GM21786 (cell line): Measurements from ENCODE around the gene ANP32A.
"Not testable (repeated sequence)": the region's sequence is repeated elsewhere in the genome, so short reads cannot be mapped to it uniquely, and the experiment has no call there.

ENCODE experiments used
- ATAC-seq: cut with Tn5 transposase; IDR thresholded peaks from one replicate; pipeline ENCODE4 v1.9.1; 2021; ENCODE audit not compliant: unreplicated experiment

ANP32A gene

DNA sequence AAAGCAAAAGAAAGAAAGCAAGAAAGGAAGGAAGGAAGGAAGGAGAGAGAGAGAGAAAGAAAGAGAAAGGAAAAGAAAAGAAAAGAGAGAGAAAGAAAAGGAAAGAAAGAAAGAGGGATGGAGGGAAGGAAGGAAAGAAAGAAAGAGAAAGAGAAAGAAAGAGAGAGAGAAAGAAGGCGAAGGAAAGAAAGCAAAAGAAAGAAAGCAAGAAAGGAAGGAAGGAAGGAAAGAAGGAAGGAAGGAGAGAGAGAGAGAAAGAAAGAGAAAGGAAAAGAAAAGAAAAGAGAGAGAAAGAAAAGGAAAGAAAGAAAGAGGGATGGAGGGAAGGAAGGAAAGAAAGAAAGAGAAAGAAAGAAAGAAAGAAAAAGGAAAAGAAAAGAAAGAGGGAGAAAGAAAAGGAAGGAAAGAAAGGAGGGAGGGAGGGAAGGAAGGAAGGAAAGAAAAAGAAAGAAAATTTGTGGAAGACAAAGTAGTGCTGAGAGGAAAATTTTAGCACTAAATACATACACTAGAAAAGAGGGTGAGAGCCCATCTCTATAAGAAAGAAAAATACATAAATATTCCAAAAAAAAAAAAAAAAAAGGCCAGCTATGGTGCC is 60.6 kb downstream of the ANP32A start:
- ATAC-seq, result not testable (repeated sequence)

DNA sequence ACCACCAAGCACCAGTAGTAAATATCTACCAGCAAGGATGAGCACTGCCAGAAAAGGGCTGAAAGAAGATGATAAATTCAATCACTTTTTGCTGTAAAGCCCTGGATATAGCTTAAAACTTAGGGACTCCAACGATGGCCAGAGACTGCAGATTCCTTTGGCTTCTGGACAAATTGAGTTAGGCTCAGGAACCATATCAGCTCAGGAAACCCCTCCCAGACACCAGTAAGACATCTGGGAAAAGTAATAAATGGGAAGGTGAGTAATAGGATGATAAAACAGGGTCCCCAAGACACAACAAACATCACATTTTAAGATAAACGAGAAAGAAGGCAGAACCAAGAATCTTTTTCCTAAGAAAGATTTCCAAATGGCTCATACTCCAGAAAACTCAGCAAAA is 65.0 kb downstream of the ANP32A start:
- no peak for ATAC-seq

DNA sequence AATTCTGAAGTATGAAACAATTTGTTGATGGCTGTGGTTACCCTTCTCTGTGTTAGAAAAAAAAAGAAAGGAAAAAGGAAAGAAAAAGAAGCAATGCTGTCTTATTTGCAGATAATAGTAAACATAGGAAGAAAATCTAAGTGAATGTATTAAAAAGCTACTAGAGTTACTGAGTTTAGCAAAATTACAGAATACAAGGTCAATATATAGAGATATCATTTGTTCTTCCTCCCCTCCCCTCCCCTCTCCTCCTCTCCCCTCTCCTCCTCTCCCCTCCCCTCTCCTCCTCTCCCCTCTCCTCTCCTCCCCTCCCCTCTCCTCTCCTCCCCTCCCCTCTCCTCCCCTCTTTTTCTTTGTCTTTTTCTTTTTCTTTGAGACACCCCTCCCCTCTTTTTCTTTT is 69.1 kb downstream of the ANP32A start:
- no peak for ATAC-seq

- ATAC-seq, result no peak
Observed at GRCh38 chr15:68749793-68750192, 70.9 kb downstream of the ANP32A start.

DNA sequence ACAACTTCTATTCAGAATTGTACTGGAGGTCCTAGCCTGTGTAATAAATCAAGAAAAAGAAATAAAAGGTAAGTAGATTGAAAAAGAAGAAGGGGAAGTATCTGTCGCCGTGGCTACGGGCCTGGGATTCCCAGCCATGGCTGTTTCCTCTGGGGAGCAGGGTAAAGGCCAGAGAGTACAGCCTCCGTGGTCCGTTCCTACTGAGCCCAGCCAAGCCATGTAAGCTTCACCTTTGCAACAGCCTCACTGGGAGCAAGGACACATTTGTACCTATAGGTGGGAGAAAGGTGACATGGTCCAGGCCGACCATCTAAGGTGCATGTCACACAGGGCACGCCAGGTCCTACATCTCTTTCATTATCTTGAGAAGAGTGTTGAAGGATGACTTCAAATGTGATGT is 71.3 kb downstream of the ANP32A start:
- no peak for ATAC-seq

DNA sequence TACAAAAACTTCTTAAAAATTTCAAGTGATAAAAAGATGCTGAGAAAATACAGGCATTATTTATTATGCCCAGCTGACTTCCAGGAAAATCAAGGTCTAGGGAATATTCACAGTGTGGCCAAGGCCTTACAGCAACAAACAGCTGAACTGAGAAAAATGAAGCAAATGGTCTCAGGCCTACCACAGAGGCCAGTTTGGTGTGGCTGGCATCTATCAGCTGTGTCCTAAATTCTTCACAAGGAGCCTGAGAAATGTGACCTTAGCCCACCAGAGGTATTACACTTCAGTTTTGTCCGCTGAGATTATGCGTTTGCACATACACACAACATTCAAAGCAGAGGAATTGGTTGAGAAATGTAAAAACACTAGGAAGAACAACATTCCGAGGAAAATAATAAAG is 77.4 kb downstream of the ANP32A start:
- no peak for ATAC-seq

DNA sequence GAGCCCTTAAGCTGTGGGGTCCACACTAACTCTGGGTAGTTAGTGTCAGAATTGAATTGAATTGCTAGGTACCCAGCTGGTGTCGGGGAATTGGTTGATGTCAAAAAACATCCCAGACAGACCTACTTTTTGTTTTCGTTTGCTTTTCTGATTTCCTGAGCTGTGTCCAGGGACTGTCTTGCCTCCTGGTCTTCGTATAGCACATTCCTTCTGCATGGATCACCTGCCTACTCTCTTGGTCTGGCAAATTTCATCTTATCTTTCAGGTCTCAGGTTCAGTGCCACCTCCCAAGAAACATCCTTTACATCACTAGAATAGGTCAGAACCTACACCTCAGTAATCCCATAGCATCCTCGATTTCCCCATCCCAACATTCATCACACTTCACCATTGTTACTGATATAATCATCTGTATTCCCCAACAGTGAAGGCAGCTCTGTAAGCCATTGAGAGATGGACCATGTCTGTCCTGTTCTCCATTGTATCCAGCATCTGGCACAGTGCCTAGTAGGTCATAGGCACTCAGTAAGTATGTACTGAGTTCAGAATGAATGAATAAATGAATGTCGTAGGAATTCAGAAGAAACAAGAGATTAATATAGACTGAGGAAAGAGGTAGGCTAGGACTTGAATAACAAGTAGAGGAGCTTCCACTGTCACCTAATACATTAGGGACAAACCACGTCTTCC is 81.2 kb downstream of the ANP32A start:
- no peak for ATAC-seq

GRCh38 chr15:68735610-68736009 is 85.1 kb downstream of the ANP32A start:
- no peak for ATAC-seq

DNA sequence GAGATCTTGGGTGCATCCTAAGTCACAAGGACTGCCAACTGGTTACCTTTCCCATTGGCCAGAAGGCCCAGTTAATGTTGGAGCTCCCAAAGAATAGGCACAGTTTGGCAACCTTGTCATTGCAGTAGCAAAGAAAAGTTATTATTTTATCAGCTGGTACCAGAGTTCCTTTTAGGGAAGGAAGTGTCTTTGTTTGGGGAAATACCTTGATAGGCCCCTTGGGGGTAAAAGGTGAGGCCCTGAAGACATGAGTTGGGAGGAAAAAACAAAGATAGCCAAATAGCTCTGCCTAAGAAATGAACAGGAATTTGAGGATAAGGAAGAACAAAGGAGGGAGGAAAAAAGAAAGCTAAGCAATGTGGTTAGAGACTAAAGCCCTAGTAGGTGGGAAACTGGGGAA is 85.8 kb downstream of the ANP32A start:
- no peak for ATAC-seq

GRCh38 chr15:68734352-68734751 is 86.3 kb downstream of the ANP32A start:
- ATAC-seq, result no peak

- ATAC-seq, result no peak
Observed at GRCh38 chr15:68733666-68734065, 87.0 kb downstream of the ANP32A start.

- ATAC-seq, result no peak
Observed at GRCh38 chr15:68732451-68732850, 88.2 kb downstream of the ANP32A start.

DNA sequence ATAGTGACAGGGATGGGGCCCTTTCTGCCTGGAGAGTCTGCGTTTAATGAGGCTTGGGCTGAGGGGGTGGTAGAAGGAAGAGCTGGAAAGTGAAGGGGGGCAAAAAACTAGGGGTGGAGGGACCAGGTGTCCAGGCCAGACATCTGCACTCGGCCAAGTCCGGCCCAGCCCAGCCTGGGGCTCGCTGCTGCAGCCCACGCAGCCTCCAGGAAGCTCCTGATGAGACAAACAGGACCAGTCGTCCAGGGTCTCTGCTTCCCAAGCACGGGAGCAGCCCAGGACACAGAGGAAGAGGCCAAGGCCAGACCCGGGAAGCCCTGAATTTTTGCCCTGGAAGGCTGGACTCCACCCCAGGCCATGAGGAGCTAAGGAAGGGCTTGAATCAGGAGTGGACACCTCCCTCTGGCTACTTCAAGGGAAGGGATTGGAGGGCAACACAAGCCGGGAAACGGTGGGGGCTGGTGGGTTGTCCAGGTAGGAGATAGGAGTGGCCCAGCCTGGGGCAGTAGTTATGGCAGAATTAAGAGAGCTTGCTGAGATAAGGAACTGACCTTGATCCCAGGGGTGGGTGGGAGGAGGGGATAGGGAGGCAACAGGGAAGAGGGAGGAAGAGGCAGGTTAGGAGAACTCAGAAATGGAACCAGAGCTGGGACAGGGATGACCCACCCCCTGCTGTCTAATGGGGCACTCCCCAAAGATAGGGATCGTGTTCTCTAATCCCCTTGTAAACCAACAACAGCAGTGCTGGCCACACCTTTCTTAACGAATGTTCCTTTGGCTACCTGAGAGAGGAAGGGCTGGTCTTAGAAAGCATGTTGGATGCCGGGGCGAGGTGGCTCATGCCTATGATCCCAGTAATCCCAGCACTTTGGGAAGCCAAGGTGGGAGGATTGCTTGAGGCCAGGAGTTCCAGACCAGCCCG is 89.5 kb downstream of the ANP32A start:
- no peak for ATAC-seq

DNA sequence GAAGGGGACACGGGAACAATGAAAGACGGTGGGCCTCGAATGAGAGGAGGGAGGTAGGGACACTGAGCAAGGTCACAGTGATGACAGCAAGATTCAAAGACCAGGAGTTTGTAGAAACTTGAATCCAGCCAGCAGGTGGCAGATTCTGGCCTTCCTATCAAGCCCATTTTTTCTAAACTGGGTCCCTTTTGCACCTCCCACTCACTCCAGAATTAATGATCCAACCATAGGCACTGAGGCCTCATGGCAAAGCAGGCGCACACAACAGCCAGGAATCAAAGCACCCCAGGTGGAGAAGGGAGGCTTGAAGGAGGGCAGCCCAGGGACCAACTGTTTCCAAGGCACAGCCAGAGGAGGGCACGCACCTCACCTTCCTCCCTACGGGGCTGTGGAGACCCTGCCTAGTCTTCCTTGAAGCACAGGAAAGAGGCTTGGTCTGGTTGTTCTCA is 90.2 kb downstream of the ANP32A start:
- ATAC-seq, result no peak

DNA sequence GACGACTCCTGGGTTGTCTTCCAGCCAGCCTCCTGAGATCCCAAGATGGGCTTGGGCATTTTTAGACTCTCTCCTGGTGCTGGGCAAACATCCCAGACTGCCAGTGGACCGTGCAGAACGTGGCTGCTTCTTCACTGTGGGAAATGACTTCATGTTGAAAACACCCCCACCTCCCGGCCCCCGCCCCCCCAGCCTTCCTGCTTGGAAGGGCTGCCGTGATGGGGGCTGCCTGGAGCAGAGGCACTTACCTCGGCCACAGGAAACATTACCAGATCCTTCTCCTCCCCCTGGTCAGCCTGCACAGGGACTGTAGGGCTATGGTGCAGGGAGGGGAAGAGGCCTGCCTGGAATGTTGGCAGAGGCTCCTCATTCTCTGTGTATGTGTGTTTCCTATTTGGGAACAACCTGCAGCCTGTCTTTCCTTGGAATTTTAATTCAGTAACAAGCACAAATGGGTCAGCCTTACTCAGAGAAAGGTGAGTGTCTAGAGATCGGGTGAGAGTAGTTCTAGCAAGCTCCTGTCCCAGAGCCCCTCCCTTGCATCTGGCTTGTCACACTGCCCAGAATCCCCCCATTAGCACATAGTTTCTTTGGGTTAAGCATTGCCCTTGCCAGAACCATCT is 90.8 kb downstream of the ANP32A start:
- no peak for ATAC-seq
